ENCODE results near the gene GPC6.
"Not testable (repeated sequence)": the region's sequence is repeated elsewhere in the genome, so short reads cannot be mapped to it uniquely, and the experiment has no call there.

Gene GPC6

DNA sequence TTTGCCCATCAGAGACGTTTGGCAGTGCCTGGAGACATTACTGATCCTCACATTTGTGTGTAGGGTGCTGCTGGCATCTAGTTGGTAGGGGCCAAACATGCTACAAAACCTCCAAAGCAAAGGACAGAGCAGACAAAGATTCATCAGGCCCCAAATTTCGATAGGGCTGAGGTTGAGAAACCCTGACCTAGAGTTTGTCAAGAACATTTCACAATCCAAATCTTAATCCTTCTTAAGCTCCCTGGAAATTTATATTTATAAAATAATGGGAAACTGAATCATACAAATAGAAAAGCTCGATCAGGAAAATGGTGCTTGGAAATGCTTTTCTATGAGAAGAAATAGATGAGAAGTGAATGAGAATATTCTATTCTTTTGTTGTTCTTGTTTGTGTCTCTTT is 979.3 kb downstream of the GPC6 start:
- Histone ChIP-seq H3F3A (ENCODE audit: insufficient read depth, low read length) (no peaks in the 10 kb centered on the region), H3K4me2 (ENCODE audit: low read depth, low read length) (no peak overlapping the region), H4K20me1 (ENCODE audit: insufficient read depth, low read length) (no peaks in the 10 kb centered on the region), H3K79me2 (ENCODE audit: low read length) (no peaks in the 10 kb centered on the region), H3K27me3 (replicated peaks; ENCODE audit: insufficient read depth, low read length) (no peaks in the 10 kb centered on the region), H3K4me1 (ENCODE audit: low read length) (no peaks in the 10 kb centered on the region), H3K9me3 (replicated peaks; ENCODE audit: insufficient read depth, low read length) (no peaks in the 10 kb centered on the region), H3K36me3 (replicated peaks; ENCODE audit: insufficient read depth, low read length) (no peaks in the 10 kb centered on the region), H3K9ac (ENCODE audit: low read length) (no peak overlapping the region), H2AFZ (ENCODE audit: low read length) (no peak overlapping the region), H3K9me2 (replicated peaks; ENCODE audit: insufficient read depth, low read length) (no peaks in the 10 kb centered on the region), H3K4me3 (ENCODE audit: low read length) (no peak overlapping the region), H3K27ac (ENCODE audit: low read length) (no peak overlapping the region)
- DNase-seq = no peak
- TF ChIP-seq EZH2phosphoT487 (IDR thresholded peaks at IDR 0.05; ENCODE audit: low read length) (no peak), EZH2 (optimal IDR thresholded peaks at IDR 0.05; ENCODE audit: low read depth, low read length) (no peak)
- TF ChIP-seq, protein P1, sequence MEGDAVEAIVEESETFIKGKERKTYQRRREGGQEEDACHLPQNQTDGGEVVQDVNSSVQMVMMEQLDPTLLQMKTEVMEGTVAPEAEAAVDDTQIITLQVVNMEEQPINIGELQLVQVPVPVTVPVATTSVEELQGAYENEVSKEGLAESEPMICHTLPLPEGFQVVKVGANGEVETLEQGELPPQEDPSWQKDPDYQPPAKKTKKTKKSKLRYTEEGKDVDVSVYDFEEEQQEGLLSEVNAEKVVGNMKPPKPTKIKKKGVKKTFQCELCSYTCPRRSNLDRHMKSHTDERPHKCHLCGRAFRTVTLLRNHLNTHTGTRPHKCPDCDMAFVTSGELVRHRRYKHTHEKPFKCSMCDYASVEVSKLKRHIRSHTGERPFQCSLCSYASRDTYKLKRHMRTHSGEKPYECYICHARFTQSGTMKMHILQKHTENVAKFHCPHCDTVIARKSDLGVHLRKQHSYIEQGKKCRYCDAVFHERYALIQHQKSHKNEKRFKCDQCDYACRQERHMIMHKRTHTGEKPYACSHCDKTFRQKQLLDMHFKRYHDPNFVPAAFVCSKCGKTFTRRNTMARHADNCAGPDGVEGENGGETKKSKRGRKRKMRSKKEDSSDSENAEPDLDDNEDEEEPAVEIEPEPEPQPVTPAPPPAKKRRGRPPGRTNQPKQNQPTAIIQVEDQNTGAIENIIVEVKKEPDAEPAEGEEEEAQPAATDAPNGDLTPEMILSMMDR (IDR thresholded peaks at IDR 0.05; ENCODE audit: low read length) = no peak

DNA sequence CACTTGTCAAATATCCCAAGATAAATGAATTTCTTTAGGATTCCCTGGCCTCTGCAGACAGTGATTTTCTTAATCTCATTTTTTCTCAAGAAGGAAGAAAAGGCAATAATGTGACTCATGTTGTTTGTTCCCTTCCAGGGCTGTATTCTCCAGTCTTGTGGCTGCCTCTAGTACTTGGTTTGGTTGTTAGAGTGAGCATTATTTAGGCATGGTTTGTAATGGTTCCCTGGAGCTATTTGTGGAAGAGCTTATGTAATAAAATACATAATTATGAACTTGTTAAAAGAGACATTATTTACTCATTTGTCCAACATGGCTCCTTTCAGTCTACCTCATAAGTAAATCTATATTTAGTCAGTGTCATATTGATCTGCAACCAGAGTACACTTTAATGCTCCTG is 982.5 kb downstream of the GPC6 start:
- H3K9me3 ChIP-seq (replicated peaks; ENCODE audit: insufficient read depth, low read length) = no peaks in the 10 kb centered on the region
- no peak for TF ChIP-seq EZH2phosphoT487 (IDR thresholded peaks at IDR 0.05; ENCODE audit: low read length)
- no peak for TF ChIP-seq EZH2 (optimal IDR thresholded peaks at IDR 0.05; ENCODE audit: low read depth, low read length)
- TF ChIP-seq, protein P1 (IDR thresholded peaks at IDR 0.05; ENCODE audit: low read length) = no peak
- H3K79me2 ChIP-seq (ENCODE audit: low read length) = no peaks in the 10 kb centered on the region
- H3K4me1 ChIP-seq (ENCODE audit: low read length) = no peaks in the 10 kb centered on the region
- H3K36me3 ChIP-seq (replicated peaks; ENCODE audit: insufficient read depth, low read length) = no peaks in the 10 kb centered on the region
- DNase-seq = no peak
- no peak overlapping the region for H3K9ac ChIP-seq (ENCODE audit: low read length)
- H3K4me2 ChIP-seq (ENCODE audit: low read depth, low read length) = no peak overlapping the region
- no peaks in the 10 kb centered on the region for H4K20me1 ChIP-seq (ENCODE audit: insufficient read depth, low read length)
- no peaks in the 10 kb centered on the region for H3F3A ChIP-seq (ENCODE audit: insufficient read depth, low read length)
- H3K27me3 ChIP-seq (replicated peaks; ENCODE audit: insufficient read depth, low read length) = no peaks in the 10 kb centered on the region
- no peak overlapping the region for H2AFZ ChIP-seq (ENCODE audit: low read length)
- H3K4me3 ChIP-seq (ENCODE audit: low read length) = no peak overlapping the region
- no peaks in the 10 kb centered on the region for H3K9me2 ChIP-seq (replicated peaks; ENCODE audit: insufficient read depth, low read length)
- H3K27ac ChIP-seq (ENCODE audit: low read length) = no peak overlapping the region

DNA sequence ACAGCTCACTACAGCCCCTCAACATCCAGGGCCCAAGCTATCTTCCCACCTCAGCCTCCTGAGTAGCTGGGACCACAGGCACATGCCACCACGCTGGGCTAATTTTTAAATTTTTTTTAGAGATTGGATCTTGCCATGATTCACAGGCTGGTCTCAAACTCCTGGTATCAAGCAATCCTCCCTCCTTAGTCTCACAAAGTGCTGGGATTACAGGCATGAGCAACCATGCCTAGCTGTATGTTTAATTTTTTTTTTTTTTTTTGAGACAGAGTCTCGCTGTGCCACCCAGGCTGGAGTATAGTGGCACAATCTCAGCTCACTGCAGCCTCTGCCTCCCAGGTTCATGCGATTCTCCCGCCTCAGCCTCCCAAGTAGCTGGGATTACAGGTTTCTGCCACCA is 983.3 kb downstream of the GPC6 start:
- H3K9me2 ChIP-seq (replicated peaks; ENCODE audit: insufficient read depth, low read length); H3K4me3 ChIP-seq (ENCODE audit: low read length); H3K4me1 ChIP-seq (ENCODE audit: low read length); H3K36me3 ChIP-seq (replicated peaks; ENCODE audit: insufficient read depth, low read length); H3K4me2 ChIP-seq (ENCODE audit: low read depth, low read length); H2AFZ ChIP-seq (ENCODE audit: low read length); H3K79me2 ChIP-seq (ENCODE audit: low read length); H4K20me1 ChIP-seq (ENCODE audit: insufficient read depth, low read length); H3K9ac ChIP-seq (ENCODE audit: low read length); DNase-seq; H3K9me3 ChIP-seq (replicated peaks; ENCODE audit: insufficient read depth, low read length); H3K27me3 ChIP-seq (replicated peaks; ENCODE audit: insufficient read depth, low read length); H3F3A ChIP-seq (ENCODE audit: insufficient read depth, low read length); H3K27ac ChIP-seq (ENCODE audit: low read length): not testable (repeated sequence)

DNA sequence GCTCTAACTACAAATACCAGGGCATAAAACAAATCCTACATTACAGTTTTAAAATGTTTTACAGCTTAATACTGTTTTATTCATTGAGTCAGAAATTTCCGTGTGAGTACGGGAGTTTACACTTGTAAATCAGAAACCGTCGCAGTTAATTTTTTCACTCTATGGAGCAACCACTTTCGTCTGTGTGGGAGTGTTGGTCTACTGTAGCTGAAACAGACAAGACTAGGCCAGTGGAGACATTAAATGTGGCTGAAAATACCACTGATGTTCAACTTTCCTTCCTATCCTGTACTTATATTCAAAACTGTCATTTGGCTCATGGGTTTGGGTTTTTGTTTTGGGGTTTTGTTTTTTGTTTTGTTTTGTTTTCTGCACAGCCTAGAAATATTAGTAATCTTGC is 984.2 kb downstream of the GPC6 start:
- H3K4me3 ChIP-seq (ENCODE audit: low read length) = no peak overlapping the region
- no peaks in the 10 kb centered on the region for H3F3A ChIP-seq (ENCODE audit: insufficient read depth, low read length)
- TF ChIP-seq EZH2 (optimal IDR thresholded peaks at IDR 0.05; ENCODE audit: low read depth, low read length) = no peak
- TF ChIP-seq, protein P1 (IDR thresholded peaks at IDR 0.05; ENCODE audit: low read length) = no peak
- TF ChIP-seq EZH2phosphoT487 (IDR thresholded peaks at IDR 0.05; ENCODE audit: low read length) = no peak
- no peaks in the 10 kb centered on the region for H3K9me2 ChIP-seq (replicated peaks; ENCODE audit: insufficient read depth, low read length)
- H3K36me3 ChIP-seq (replicated peaks; ENCODE audit: insufficient read depth, low read length) = no peaks in the 10 kb centered on the region
- no peaks in the 10 kb centered on the region for H3K27me3 ChIP-seq (replicated peaks; ENCODE audit: insufficient read depth, low read length)
- H3K9me3 ChIP-seq (replicated peaks; ENCODE audit: insufficient read depth, low read length) = no peaks in the 10 kb centered on the region
- H2AFZ ChIP-seq (ENCODE audit: low read length) = no peak overlapping the region
- no peaks in the 10 kb centered on the region for H4K20me1 ChIP-seq (ENCODE audit: insufficient read depth, low read length)
- no peak overlapping the region for H3K9ac ChIP-seq (ENCODE audit: low read length)
- H3K4me1 ChIP-seq (ENCODE audit: low read length) = no peaks in the 10 kb centered on the region
- no peak for DNase-seq
- no peak overlapping the region for H3K27ac ChIP-seq (ENCODE audit: low read length)
- H3K79me2 ChIP-seq (ENCODE audit: low read length) = no peaks in the 10 kb centered on the region
- H3K4me2 ChIP-seq (ENCODE audit: low read depth, low read length) = no peak overlapping the region
